Measurements from ENCODE around the gene FAM20C.

The FAM20C gene

GRCh38 chr7:256981-257646 is 64.7 kb downstream of the FAM20C start:
- no peaks in the 10 kb centered on the region for H3K27me3 ChIP-seq (ENCODE audit: control insufficient read depth in 5 of 5, insufficient read depth in 4 of 5, low read length in 5 of 5)
- H3K4me1 ChIP-seq (ENCODE audit: control insufficient read depth in 5 of 5, insufficient read depth in 5 of 5, low read length in 5 of 5) = no peaks in the 10 kb centered on the region
- no peak overlapping the region for H3K9ac ChIP-seq (ENCODE audit: low read length in 5 of 5)
- H3K27ac ChIP-seq (ENCODE audit: low read depth, low read length) = no peak overlapping the region
- peaks cover 0 to 88% (median 62%) of the 10 kb centered on the region in 5 donors for H3K36me3 ChIP-seq (ENCODE audit: control insufficient read depth in 5 of 5, insufficient read depth in 5 of 5, low read length in 5 of 5)
- peaks cover 0 to 3% (median under 1%) of the 10 kb centered on the region in 5 donors for H3K9me3 ChIP-seq (ENCODE audit: control insufficient read depth in 5 of 5, low read length in 5 of 5)
- no peak overlapping the region for H3K4me3 ChIP-seq (ENCODE audit: low read depth in 1 of 5, low read length in 5 of 5)

- Histone ChIP-seq H3K27ac (ENCODE audit: low read depth, low read length) (no peak overlapping the region), H3K9me3 (ENCODE audit: control insufficient read depth in 5 of 5, low read length in 5 of 5) (peaks cover 0 to 8% (median 6%) of the 10 kb centered on the region in 5 donors), H3K36me3 (ENCODE audit: control insufficient read depth in 5 of 5, insufficient read depth in 5 of 5, low read length in 5 of 5) (peaks cover 0 to 83% (median 60%) of the 10 kb centered on the region in 5 donors), H3K4me1 (ENCODE audit: control insufficient read depth in 5 of 5, insufficient read depth in 5 of 5, low read length in 5 of 5) (no peaks in the 10 kb centered on the region), H3K27me3 (ENCODE audit: control insufficient read depth in 5 of 5, insufficient read depth in 4 of 5, low read length in 5 of 5) (no peaks in the 10 kb centered on the region), H3K4me3 (ENCODE audit: low read depth in 1 of 5, low read length in 5 of 5) (no peak overlapping the region), H3K9ac (ENCODE audit: low read length in 5 of 5) (no peak overlapping the region)
Observed at GRCh38 chr7:257647-257992, 65.2 kb downstream of the FAM20C start.

DNA sequence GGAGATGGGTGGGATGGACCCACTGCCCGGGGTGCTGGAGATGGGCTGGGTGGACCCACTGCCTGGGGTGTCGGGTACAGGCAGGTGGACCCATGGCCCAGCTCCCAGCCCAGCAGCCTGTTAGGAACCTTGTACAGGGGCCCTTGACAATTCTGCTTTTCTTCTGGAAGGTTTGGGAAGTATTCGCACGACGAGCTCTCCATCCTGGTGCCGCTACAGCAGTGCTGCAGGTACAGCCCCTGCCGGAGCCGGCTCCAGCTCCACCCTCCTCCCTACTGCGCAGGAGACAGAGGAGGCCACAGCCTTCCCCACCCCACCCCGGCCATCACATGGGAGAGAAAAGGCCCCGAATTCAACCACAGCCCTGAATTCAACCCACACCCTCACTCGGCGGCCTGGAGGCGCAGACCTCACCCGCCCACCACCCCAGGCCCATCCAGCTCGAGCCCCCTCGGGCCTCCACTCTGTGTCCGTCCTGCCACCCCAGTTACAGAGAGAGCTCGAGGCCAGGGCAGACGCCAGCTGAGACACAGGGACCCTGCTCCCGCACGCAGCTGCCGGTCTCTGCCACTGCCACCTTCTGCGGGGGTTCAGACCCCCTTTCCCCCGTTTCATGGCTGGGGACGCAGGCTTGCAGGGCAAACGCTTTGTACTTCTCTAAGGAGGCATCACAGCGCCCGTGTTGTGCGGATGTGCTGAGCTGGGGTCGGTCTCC is 66.3 kb downstream of the FAM20C start:
- H3K27ac ChIP-seq (ENCODE audit: low read depth, low read length) = no peak overlapping the region
- H3K4me3 ChIP-seq (ENCODE audit: low read depth in 1 of 5, low read length in 5 of 5) = no peak overlapping the region
- H3K27me3 ChIP-seq (ENCODE audit: control insufficient read depth in 5 of 5, insufficient read depth in 4 of 5, low read length in 5 of 5) = no peaks in the 10 kb centered on the region
- H3K9me3 ChIP-seq (ENCODE audit: control insufficient read depth in 5 of 5, low read length in 5 of 5) = peaks cover 0 to 9% (median 6%) of the 10 kb centered on the region in 5 donors
- peaks cover 0 to 73% (median 52%) of the 10 kb centered on the region in 5 donors for H3K36me3 ChIP-seq (ENCODE audit: control insufficient read depth in 5 of 5, insufficient read depth in 5 of 5, low read length in 5 of 5)
- H3K4me1 ChIP-seq (ENCODE audit: control insufficient read depth in 5 of 5, insufficient read depth in 5 of 5, low read length in 5 of 5) = no peaks in the 10 kb centered on the region
- no peak overlapping the region for H3K9ac ChIP-seq (ENCODE audit: low read length in 5 of 5)

GRCh38 chr7:259191-259505 is 66.8 kb downstream of the FAM20C start:
- no peak overlapping the region for H3K4me3 ChIP-seq (ENCODE audit: low read depth in 1 of 5, low read length in 5 of 5)
- H3K27ac ChIP-seq (ENCODE audit: low read depth, low read length) = no peak overlapping the region
- no peaks in the 10 kb centered on the region for H3K27me3 ChIP-seq (ENCODE audit: control insufficient read depth in 5 of 5, insufficient read depth in 4 of 5, low read length in 5 of 5)
- H3K9me3 ChIP-seq (ENCODE audit: control insufficient read depth in 5 of 5, low read length in 5 of 5) = peaks cover 0 to 9% (median 6%) of the 10 kb centered on the region in 5 donors
- no peak overlapping the region for H3K9ac ChIP-seq (ENCODE audit: low read length in 5 of 5)
- peaks cover 0 to 72% (median 49%) of the 10 kb centered on the region in 5 donors for H3K36me3 ChIP-seq (ENCODE audit: control insufficient read depth in 5 of 5, insufficient read depth in 5 of 5, low read length in 5 of 5)
- H3K4me1 ChIP-seq (ENCODE audit: control insufficient read depth in 5 of 5, insufficient read depth in 5 of 5, low read length in 5 of 5) = peaks cover 0 to 1% (median 0%) of the 10 kb centered on the region in 5 donors

- Histone ChIP-seq H3K4me1 (ENCODE audit: control insufficient read depth in 5 of 5, insufficient read depth in 5 of 5, low read length in 5 of 5) (peaks cover 0 to 2% (median 0%) of the 10 kb centered on the region in 5 donors), H3K9me3 (ENCODE audit: control insufficient read depth in 5 of 5, low read length in 5 of 5) (peaks cover 0 to 9% (median 6%) of the 10 kb centered on the region in 5 donors), H3K9ac (ENCODE audit: low read length in 5 of 5) (no peak overlapping the region), H3K36me3 (ENCODE audit: control insufficient read depth in 5 of 5, insufficient read depth in 5 of 5, low read length in 5 of 5) (peaks cover 0 to 67% (median 46%) of the 10 kb centered on the region in 5 donors), H3K4me3 (ENCODE audit: low read depth in 1 of 5, low read length in 5 of 5) (no peak overlapping the region), H3K27ac (ENCODE audit: low read depth, low read length) (no peak overlapping the region), H3K27me3 (ENCODE audit: control insufficient read depth in 5 of 5, insufficient read depth in 4 of 5, low read length in 5 of 5) (no peaks in the 10 kb centered on the region)
Observed at GRCh38 chr7:259751-260405, 67.5 kb downstream of the FAM20C start.

DNA sequence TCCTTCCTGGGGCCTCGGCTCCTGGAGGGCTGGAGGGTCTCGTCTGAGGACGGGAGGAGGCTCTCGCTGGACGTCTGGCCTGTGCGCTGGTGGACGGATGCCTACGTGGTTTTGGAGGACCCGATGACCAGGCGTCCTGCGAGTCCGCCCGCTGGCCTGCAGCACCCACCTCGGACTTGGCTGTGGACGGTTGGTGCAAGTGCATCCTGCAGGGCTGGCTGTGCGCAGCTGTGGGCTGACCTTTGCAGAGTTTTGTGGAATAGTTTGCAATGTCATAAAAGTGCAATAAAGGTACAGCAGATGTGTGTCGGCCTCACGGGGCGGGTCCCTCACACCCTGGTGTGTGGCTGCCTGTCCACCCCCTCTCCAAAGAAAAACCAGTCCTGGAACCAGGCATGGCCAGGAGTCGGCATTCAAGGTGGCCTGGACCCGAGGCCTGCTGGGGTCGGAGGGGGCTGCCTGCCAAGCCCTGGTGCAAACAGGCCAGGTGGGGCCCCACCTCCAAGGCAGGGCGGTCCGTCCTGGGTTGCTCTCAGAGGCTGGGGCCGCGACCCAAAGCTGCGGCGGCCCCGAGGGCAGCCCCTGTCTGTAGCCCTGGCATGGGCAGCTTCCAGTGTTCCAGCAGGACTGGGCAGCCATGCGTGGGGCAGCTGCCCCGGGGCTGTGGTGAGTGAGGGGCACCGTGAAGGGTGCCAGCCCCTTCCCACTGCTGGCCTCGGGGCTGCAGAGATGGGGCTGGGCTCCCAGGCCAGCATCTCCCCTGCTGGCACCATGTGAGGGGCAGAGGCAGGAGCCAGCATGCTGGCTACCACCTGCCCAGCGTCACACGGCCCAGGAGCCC is 68.3 kb downstream of the FAM20C start:
- Histone ChIP-seq H3K4me1 (ENCODE audit: control insufficient read depth in 5 of 5, insufficient read depth in 5 of 5, low read length in 5 of 5) (peaks cover 0 to 2% (median 0%) of the 10 kb centered on the region in 5 donors), H3K36me3 (ENCODE audit: control insufficient read depth in 5 of 5, insufficient read depth in 5 of 5, low read length in 5 of 5) (peaks cover 0 to 59% (median 44%) of the 10 kb centered on the region in 5 donors), H3K27ac (ENCODE audit: low read depth, low read length) (no peak overlapping the region), H3K9me3 (ENCODE audit: control insufficient read depth in 5 of 5, low read length in 5 of 5) (peaks cover 0 to 9% (median 6%) of the 10 kb centered on the region in 5 donors), H3K9ac (ENCODE audit: low read length in 5 of 5) (no peak overlapping the region), H3K4me3 (ENCODE audit: low read depth in 1 of 5, low read length in 5 of 5) (no peak overlapping the region), H3K27me3 (ENCODE audit: control insufficient read depth in 5 of 5, insufficient read depth in 4 of 5, low read length in 5 of 5) (no peaks in the 10 kb centered on the region)

DNA sequence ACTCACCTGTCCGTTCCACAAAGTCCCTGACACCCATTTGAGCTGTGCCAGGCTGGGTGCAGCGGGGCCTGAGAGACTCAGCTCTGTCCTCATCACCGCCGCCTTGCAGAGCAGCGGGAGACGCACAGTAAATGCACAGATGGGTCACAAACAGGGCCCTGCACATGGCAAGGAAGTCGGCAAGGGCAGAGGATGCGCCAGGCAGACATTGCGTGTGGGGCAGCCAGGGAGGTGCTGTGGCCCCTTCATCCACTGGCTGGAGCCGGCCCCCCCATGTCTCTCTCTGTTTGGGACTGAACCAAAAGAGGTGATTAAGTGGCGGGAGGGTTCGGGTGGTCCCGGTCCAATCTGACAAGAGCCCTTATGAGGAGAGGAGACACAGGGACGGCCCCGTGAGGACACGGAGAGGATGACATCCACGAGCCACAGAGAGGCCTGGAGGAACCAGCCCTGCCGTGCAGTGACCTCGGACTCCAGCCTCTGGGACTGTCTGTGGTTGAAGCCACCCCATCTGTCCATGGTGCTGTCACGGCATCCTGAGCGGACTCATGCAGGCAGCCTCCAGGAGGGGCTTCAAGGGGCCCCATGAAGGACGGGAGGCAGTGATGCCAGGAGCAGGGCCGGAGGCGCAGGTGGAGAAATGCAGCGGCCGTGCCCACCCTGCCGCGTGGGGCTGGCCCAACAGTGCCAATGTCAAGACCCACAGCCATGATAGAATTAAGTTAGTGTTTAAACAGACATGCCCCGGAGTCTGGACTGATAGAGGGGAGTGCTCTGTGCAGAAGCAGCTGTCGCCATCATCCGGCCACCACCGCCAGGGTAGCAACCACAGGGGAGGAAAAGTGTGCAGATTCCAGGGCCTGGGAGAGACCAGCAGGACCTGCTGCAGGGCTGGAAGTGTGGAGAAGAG is 69.2 kb downstream of the FAM20C start:
- Histone ChIP-seq H3K4me1 (ENCODE audit: control insufficient read depth in 5 of 5, insufficient read depth in 5 of 5, low read length in 5 of 5) (peaks cover 0 to 2% (median 0%) of the 10 kb centered on the region in 5 donors), H3K4me3 (ENCODE audit: low read depth in 1 of 5, low read length in 5 of 5) (no peak overlapping the region), H3K9ac (ENCODE audit: low read length in 5 of 5) (no peak overlapping the region), H3K36me3 (ENCODE audit: control insufficient read depth in 5 of 5, insufficient read depth in 5 of 5, low read length in 5 of 5) (peaks cover 0 to 49% (median 39%) of the 10 kb centered on the region in 5 donors), H3K9me3 (ENCODE audit: control insufficient read depth in 5 of 5, low read length in 5 of 5) (peaks cover 0 to 9% (median 6%) of the 10 kb centered on the region in 5 donors), H3K27ac (ENCODE audit: low read depth, low read length) (no peak overlapping the region), H3K27me3 (ENCODE audit: control insufficient read depth in 5 of 5, insufficient read depth in 4 of 5, low read length in 5 of 5) (peaks cover 0 to under 1% (median 0%) of the 10 kb centered on the region in 5 donors)

- Histone ChIP-seq H3K27me3 (ENCODE audit: control insufficient read depth in 5 of 5, insufficient read depth in 4 of 5, low read length in 5 of 5) (peaks cover 0 to 2% (median 0%) of the 10 kb centered on the region in 5 donors), H3K4me3 (ENCODE audit: low read depth in 1 of 5, low read length in 5 of 5) (no peak overlapping the region), H3K4me1 (ENCODE audit: control insufficient read depth in 5 of 5, insufficient read depth in 5 of 5, low read length in 5 of 5) (peaks cover 0 to 2% (median 0%) of the 10 kb centered on the region in 5 donors), H3K9ac (ENCODE audit: low read length in 5 of 5) (no peak overlapping the region), H3K27ac (ENCODE audit: low read depth, low read length) (no peak overlapping the region), H3K9me3 (ENCODE audit: control insufficient read depth in 5 of 5, low read length in 5 of 5) (peaks cover 0 to 9% (median 6%) of the 10 kb centered on the region in 5 donors), H3K36me3 (ENCODE audit: control insufficient read depth in 5 of 5, insufficient read depth in 5 of 5, low read length in 5 of 5) (peaks cover 0 to 43% (median 33%) of the 10 kb centered on the region in 5 donors)
Observed at GRCh38 chr7:262251-262572, 69.8 kb downstream of the FAM20C start.
